ENCODE data around the gene PRKCA. TPM values are rescaled to one million over a fixed set of nuclear protein-coding genes. Genes with fewer than 3 reads are reported as not detected.

Gene PRKCA
- total and polyA plus RNA-seq, 9 of the 15 experiments (the other 6 are each of a cell fraction or from before 2014, with no cell fraction given), result 3.2 to 33.0 (median 17.8) TPM

DNA sequence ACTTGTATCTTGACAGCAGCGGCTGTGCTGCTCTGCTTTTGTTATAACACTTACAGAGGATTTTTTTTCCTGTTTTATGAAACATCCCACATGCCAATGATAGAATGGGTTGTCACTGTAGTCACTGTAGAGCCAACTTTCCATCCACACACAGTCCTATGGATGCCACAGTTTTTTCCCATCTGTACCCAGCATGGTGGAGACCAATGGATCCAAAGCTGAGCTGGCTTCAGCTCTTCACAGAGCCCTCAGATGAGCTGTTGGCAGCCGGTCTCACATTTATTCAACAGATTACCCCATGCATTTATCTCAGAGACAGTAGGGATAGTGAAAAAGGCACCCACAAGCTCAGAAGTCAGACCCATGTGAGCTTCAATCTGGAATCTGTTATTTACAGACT is 441.1 kb downstream of the PRKCA start (continued):
- TF ChIP-seq ZNF316 (IDR thresholded peaks at IDR 0.05) (no peak), NR3C1 (CRISPR knock-in tag; IDR thresholded peaks at IDR 0.05) (no peak), HLTF (IDR thresholded peaks at IDR 0.05) (no peak), ZNF12 (CRISPR knock-in tag; IDR thresholded peaks at IDR 0.05) (no peak), SREBF2 (CRISPR knock-in tag; IDR thresholded peaks at IDR 0.05) (no peak), NR1H2 (CRISPR knock-in tag; IDR thresholded peaks at IDR 0.05) (no peak), POLR2G (IDR thresholded peaks at IDR 0.05; ENCODE audit: low read depth, low read length) (no peak)

DNA sequence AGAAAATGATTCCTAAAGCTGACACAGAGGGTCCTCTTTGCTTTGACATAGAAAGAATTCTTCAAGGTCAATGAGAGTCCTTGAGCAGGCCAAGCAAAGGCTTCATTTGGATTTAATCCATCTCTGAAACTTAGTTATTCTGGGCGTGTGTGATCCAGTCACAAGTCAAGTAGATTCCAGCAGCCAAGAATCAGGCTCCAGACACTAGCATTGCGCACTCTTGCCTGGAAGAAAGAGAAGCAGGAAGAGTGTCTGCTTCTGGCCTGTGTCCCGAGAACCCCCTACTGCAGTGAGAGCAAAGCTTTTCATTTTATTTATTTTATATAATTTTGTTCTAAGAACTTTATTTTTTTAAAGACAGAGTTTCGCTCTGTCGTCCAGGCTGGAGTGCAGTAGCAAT is 444.3 kb downstream of the PRKCA start:
- Histone ChIP-seq H3K27me3 (ENCODE audit: control insufficient read depth in 2 of 2, insufficient read depth in 2 of 2, low read length in 2 of 2) (no peaks in the 10 kb centered on the region), H3K9me1 (ENCODE audit: control insufficient read depth, insufficient read depth, low read length) (no peaks in the 10 kb centered on the region), H3K27ac (ENCODE audit: extremely low read depth, low read depth, low read length) (no peak overlapping the region), H2AFZ (ENCODE audit: low read depth, low read length) (no peak overlapping the region), H3K4me2 (ENCODE audit: insufficient read depth, low read length) (no peak overlapping the region), H3K9me3 (replicated peaks; ENCODE audit: control insufficient read depth, insufficient read depth, low read depth, low read length) (no peaks in the 10 kb centered on the region), H3K36me3 (ENCODE audit: control insufficient read depth, insufficient read depth, low read length) (peaks cover 17% of the 10 kb centered on the region; the same call in 2 of the 3 replicates), H3K4me3 (no peak overlapping the region), H3K9ac (ENCODE audit: insufficient read depth in 1 of 2, low read depth in 2 of 2, low read length in 2 of 2) (no peak overlapping the region), H3K4me1 (replicated peaks in 1 of 2; ENCODE audit: control insufficient read depth in 2 of 2, insufficient read depth in 2 of 2, low read length in 2 of 2) (peaks cover 0 to 3% of the 10 kb centered on the region in 2 experiments; a peak in 1 of 5 replicates), H4K20me1 (replicated peaks; ENCODE audit: control insufficient read depth, insufficient read depth, low read length) (no peaks in the 10 kb centered on the region), H3K79me2 (ENCODE audit: control insufficient read depth, insufficient read depth, low read length) (no peaks in the 10 kb centered on the region)
- ATAC-seq (no peak), DNase-seq (ENCODE audit: extremely low read depth in 1 of 4, low spot score in 3 of 4) (no peak), FAIRE-seq (no peak)
- POLR2A ChIA-PET, result interaction anchor here (1.3 to 2.0 kb wide), 2 partner anchors 10 to 17 kb away, joined by 3 to 5 read pairs; no protein-coding TSS in a partner anchor
- WGBS (ENCODE audit: insufficient coverage, low coverage, missing lambda C conversion rate), result 85% methylated on average over 5 of the region's 5 CpGs
- TF ChIP-seq ZNF766 (CRISPR knock-in tag; conservative IDR thresholded peaks at IDR 0.05) (no peak), ETV1 (tag; conservative IDR thresholded peaks at IDR 0.05; ENCODE audit: low read depth) (no peak)
- in situ Hi-C loops (cut with MboI) (no loop called here), intact Hi-C loops (cut with micrococcal nuclease) (no loop called here)
- CTCF ChIA-PET (ENCODE audit: low intra/inter-chr PET ratio), result no interaction called here
- BruUV-seq (replicated peaks), result no TSS peak

Data from K562 (cell line).